Measurements from ENCODE around the gene NPW.

NPW gene

DNA sequence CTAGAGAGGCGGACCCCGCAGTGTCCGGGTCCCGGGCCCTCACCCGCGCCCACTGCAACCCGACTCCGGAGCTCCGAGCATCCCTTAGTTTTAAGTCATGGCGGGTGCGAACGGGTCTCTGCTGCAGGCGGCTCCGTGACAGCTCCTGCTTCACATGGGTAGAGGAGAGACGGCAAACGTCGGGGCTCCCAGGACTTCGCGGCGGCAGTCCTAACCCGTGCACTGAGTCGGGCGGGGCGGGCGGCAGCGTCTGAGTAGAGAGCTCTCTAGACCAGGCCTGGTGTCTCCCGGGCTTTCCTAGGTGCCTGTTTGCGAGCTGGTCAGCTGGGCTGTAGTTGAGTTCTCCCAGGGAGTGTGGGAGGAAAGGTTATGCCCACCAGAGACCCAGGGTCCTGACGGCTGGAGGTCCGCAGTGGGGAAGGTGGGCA, 28.5 kb downstream of the NPW start:
- POLR2A ChIA-PET, result interaction anchor here (1.8 kb wide), 1 partner anchor 107 kb away, joined by 12 read pairs; the partner anchor contains the start of gene TRAF7
- CTCF ChIA-PET, result interaction anchor here (0.7 to 3.3 kb wide), 8 partner anchors 21 to 105 kb away, joined by 3 to 23 read pairs (median 4); partner anchors contain the start of genes NHERF2 and TBL3
- no peak for DNase-seq (ENCODE audit: extremely low spot score)
- TF ChIP-seq, protein P1, sequence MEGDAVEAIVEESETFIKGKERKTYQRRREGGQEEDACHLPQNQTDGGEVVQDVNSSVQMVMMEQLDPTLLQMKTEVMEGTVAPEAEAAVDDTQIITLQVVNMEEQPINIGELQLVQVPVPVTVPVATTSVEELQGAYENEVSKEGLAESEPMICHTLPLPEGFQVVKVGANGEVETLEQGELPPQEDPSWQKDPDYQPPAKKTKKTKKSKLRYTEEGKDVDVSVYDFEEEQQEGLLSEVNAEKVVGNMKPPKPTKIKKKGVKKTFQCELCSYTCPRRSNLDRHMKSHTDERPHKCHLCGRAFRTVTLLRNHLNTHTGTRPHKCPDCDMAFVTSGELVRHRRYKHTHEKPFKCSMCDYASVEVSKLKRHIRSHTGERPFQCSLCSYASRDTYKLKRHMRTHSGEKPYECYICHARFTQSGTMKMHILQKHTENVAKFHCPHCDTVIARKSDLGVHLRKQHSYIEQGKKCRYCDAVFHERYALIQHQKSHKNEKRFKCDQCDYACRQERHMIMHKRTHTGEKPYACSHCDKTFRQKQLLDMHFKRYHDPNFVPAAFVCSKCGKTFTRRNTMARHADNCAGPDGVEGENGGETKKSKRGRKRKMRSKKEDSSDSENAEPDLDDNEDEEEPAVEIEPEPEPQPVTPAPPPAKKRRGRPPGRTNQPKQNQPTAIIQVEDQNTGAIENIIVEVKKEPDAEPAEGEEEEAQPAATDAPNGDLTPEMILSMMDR (IDR thresholded peaks at IDR 0.05; ENCODE audit: control extremely low read depth, extremely low read depth, low read depth, missing control alignments), result no peak

DNA sequence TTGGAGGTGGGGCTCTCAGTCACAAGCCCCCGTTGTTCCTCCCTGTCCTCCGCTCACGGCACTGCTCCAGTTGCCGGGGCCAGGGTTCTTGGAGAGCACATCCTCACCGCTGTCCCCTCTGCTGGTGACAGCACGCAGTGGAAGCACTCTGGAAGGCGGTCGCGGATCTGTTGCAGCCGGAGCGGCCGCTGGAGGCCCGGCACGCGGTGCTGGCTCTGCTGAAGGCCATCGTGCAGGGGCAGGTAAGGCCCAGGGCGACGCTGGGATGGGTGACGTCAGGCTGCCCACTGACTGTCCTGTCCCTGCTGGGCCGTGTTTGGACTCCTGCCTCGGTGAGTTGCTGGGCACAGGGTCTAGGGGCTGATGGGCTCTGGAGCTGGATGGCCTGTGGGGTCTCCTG, 33.6 kb downstream of the NPW start:
- no peak for DNase-seq (ENCODE audit: extremely low spot score)
- TF ChIP-seq, protein P1 (IDR thresholded peaks at IDR 0.05; ENCODE audit: control extremely low read depth, extremely low read depth, low read depth, missing control alignments), result no peak

DNA sequence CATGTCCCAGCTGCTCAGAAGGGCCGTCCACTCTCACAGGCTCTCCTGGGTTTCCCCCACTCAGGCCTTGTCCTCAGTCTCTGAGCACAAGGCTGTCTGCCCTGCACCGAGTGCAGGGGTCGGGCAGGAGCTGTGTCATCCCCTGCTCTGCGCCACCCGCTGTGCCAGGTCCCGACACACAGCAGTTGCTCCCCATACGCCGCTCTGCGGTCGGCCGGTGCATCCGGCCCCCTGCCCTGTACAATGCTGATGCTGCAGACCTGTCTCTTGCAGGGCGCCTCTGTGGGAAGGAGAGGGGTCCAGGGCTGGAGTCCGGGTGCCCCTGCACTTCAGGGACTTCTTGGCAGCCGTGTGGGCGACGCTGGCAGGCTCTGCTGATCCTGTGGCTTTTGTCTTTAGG, 34.3 kb downstream of the NPW start:
- POLR2A ChIA-PET, result no interaction called here
- CTCF ChIA-PET, result interaction anchor here (1.4 kb wide), 1 partner anchor 13 kb away, joined by 3 read pairs; no protein-coding TSS in a partner anchor
- DNase-seq (ENCODE audit: extremely low spot score), result no peak
- TF ChIP-seq, protein P1 (IDR thresholded peaks at IDR 0.05; ENCODE audit: control extremely low read depth, extremely low read depth, low read depth, missing control alignments), result no peak

More for the DNA sequence above, 33.6 kb downstream of the NPW start:
- ChIA-PET POLR2A (no interaction called here), CTCF (interaction anchor here (1.4 kb wide), 1 partner anchor 14 kb away, joined by 3 read pairs; no protein-coding TSS in a partner anchor)

DNA sequence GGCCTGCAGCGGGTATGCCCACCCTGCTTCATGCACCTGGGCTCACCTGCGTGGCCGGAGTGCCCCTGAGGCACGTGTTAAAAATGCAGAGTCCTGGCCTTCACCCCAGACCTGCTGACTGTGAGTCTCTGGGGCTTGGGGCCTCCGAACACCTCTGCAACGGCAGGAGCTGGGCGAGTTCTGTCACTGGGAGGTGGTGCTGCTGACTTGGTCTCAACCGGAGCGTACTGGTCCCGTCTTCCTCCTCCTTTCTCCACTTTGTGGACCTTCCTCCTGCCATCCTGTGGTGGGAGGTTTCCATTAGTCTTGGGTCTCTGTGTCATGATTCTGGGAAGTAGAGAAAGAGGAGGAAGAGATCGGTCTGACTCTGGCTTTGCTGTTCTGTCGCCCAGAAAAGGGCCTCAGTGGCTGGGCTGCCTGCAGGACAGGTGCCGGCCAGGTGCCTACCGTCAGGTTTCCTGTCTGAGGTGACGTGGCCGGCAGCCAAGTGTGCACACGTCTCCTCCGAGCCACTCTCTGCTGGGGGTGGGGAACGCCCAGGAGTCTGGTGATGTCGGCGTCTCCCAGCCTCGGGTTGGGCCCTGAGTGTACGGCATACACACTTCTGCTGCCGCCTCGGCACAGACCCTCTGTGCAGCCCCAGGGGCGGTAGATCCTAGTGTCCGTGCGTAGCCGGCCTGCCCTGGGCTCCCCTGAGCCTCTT, 35.1 kb downstream of the NPW start:
- TF ChIP-seq, protein P1 (IDR thresholded peaks at IDR 0.05; ENCODE audit: control extremely low read depth, extremely low read depth, low read depth, missing control alignments), result no peak
- POLR2A ChIA-PET, result no interaction called here
- DNase-seq (ENCODE audit: extremely low spot score), result no peak
- CTCF ChIA-PET, result interaction anchor here (1.9 kb wide), 1 partner anchor 51 kb away, joined by 5 read pairs; no protein-coding TSS in a partner anchor

DNA sequence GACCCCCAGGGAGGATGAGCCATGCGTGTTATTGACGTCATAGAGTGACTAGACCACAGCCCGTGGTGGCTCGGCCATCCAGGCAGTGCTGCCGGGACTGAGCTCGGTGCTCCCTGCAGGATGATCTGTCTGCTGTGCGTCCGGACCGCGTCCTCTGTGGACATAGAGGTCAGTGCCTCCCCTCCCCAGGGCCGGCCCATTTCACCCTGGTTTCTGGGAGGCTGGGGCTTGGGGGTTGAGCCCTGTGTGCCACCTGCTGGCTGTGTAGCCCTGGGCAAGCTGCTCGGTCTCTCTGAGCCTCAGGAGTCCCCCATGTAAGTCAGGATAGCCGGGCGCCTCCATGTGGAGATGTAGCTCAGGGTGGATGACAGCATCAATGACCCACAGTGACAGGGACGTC, 36.5 kb downstream of the NPW start:
- DNase-seq (ENCODE audit: extremely low spot score), result no peak
- ChIA-PET CTCF (interaction anchor here (1.0 to 2.3 kb wide), 6 partner anchors 9 to 99 kb away, joined by 3 to 13 read pairs (median 4); partner anchors contain the start of genes NTHL1 and TSC2), POLR2A (interaction anchor here (0.7 kb wide), 1 partner anchor 1098 kb away, joined by 9 read pairs; no protein-coding TSS in a partner anchor)
- TF ChIP-seq, protein P1 (IDR thresholded peaks at IDR 0.05; ENCODE audit: control extremely low read depth, extremely low read depth, low read depth, missing control alignments), result peak; percentile 10

DNA sequence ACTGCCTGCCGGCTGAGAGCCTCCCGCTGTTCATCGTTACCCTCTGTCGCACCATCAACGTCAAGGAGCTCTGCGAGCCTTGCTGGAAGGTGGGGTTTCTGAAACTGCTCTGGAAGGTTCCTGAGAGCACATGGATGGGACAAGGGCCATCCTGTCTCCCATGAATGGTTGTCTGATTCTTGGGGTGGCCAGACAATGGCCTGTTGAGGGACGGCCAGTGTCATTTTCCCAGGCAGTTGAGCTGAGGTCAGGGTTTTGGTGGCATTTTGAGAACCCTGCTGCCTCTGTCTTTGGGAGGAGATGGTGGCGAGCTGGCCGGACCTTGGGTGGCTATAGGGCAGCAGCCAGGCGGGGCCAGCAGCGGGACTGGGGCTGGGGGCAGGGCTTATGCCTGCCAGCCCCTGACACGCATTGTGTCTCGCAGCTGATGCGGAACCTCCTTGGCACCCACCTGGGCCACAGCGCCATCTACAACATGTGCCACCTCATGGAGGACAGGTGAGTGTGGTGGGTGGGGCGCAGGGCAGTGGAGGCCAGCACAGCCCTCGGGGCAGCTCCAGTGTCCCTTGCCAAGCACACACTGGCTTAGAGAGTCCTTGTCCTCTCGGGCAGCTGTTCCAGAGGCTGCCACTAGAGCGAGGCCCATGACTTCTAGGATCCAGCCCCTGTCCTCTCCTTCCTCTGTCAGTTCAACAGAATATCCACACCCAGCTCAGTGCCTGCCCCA, 37.3 kb downstream of the NPW start:
- ChIA-PET CTCF (interaction anchor here (1.0 to 2.3 kb wide), 5 partner anchors 10 to 96 kb away, joined by 3 to 13 read pairs (median 4); partner anchors contain the start of genes NTHL1 and TSC2), POLR2A (no interaction called here)
- TF ChIP-seq, protein P1 (IDR thresholded peaks at IDR 0.05; ENCODE audit: control extremely low read depth, extremely low read depth, low read depth, missing control alignments), result no peak

More for the DNA sequence above, 37.3 kb downstream of the NPW start:
- no peak for DNase-seq (ENCODE audit: extremely low spot score)
